PC-9 (cell line): ENCODE data around the gene PHC2. TPM values are rescaled to one million over a fixed set of nuclear protein-coding genes. Genes with fewer than 3 reads are reported as not detected.

Experiments
- BruUV-seq: library from RNA; stranded (reverse); fragments of 400-500 nt; replicated peaks from 2 replicates; lab custom pipeline; 2021; lab: Mats Ljungman, UMichigan
- CTCF ChIA-PET: fragments of 300-600 bp; sonication (Branson Sonifier 250); formaldehyde crosslinking; loops from one replicate; lab custom pipeline; 2022; ENCODE audit warnings: antibody characterized with exemption; lab: Charles Lee
- POLR2A ChIA-PET: fragments of 300-600 bp; sonication (Branson Sonifier 250); formaldehyde crosslinking; loops from one replicate; lab custom pipeline; 2022; ENCODE audit warnings: antibody characterized with exemption; ENCODE audit not compliant: unreplicated experiment; lab: Charles Lee
- DNase-seq, 2 experiments: peaks; one replicate each; pipeline versions ENCODE4 v3.0.0 to v3.0.0-alpha.2; 2015 to 2022; ENCODE audit warnings: mixed read lengths in 1 of 2
- H2AFZ ChIP-seq: fragments of 200-600 bp; sonication (generic); 2 replicates; pipeline ENCODE4 v1.8.1; 2017; ENCODE audit warnings: antibody characterized with exemption
- H3F3A ChIP-seq: fragments of 200-600 bp; sonication (generic); 2 replicates; pipeline ENCODE4 v1.8.1; 2017; ENCODE audit warnings: antibody characterized with exemption, mild to moderate bottlenecking, low read depth; ENCODE audit not compliant: insufficient read depth
- H3K27ac ChIP-seq: fragments of 200-600 bp; sonication (generic); 2 replicates; pipeline ENCODE4 v1.6.1; 2016; ENCODE audit warnings: mixed run types
- H3K27me3 ChIP-seq: fragments of 200-600 bp; sonication (generic); 2 replicates; pipeline ENCODE4 v1.6.1; 2016; ENCODE audit warnings: low read depth, mixed run types; ENCODE audit not compliant: insufficient read depth
- H3K36me3 ChIP-seq: fragments of 200-600 bp; sonication (generic); 2 replicates; pipeline ENCODE4 v1.6.1; 2016; ENCODE audit warnings: low read depth, mixed run types
- H3K4me1 ChIP-seq: fragments of 200-600 bp; sonication (generic); replicated peaks from 2 replicates; pipeline ENCODE4 v1.6.1; 2016; ENCODE audit warnings: mixed run types; ENCODE audit not compliant: insufficient read depth
- H3K4me2 ChIP-seq: fragments of 200-600 bp; sonication (generic); 2 replicates; pipeline ENCODE4 v1.6.1; 2017; ENCODE audit warnings: mixed run types
- H3K4me3 ChIP-seq: fragments of 200-600 bp; sonication (generic); 2 replicates; pipeline ENCODE4 v1.6.1; 2016; ENCODE audit warnings: mixed run types
- H3K79me2 ChIP-seq: fragments of 200-600 bp; sonication (generic); 2 replicates; pipeline ENCODE4 v1.6.1; 2017; ENCODE audit warnings: low read depth, mixed run types
- H3K9me2 ChIP-seq: fragments of 200-600 bp; sonication (generic); 2 replicates; pipeline ENCODE4 v1.8.1; 2017; ENCODE audit warnings: mild to moderate bottlenecking; ENCODE audit not compliant: insufficient read depth
- H3K9me3 ChIP-seq: fragments of 200-600 bp; sonication (generic); 2 replicates; pipeline ENCODE4 v1.8.1; 2016; ENCODE audit warnings: low read depth; ENCODE audit not compliant: insufficient read depth
- H4K20me1 ChIP-seq: fragments of 200-600 bp; sonication (generic); 2 replicates; pipeline ENCODE4 v1.8.1; 2017; ENCODE audit not compliant: insufficient read depth
- CTCF ChIP-seq: fragments of 200-600 bp; sonication (generic); conservative IDR thresholded peaks from 2 replicates; pipeline ENCODE4 v1.6.1; 2017; ENCODE audit warnings: mixed run types, antibody characterized with exemption, mild to moderate bottlenecking, moderate library complexity
- EZH2 ChIP-seq: fragments of 200-600 bp; sonication (generic); IDR thresholded peaks from 2 replicates; pipeline ENCODE4 v1.8.0; 2017; ENCODE audit warnings: antibody characterized with exemption, low read depth
- intact Hi-C: fragments of 100-400 bp; cut with micrococcal nuclease; formaldehyde crosslinking; loops from one replicate; pipeline ENCODE4 v1.10.0; 2022; ENCODE audit not compliant: unreplicated experiment
- total RNA-seq: library from RNA; stranded (reverse); gene quantifications from 2 replicates; pipeline ENCODE4 v1.2.3, GENCODE V29; 2021

The PHC2 gene
- total RNA-seq, 1 experiment from 2014 or later: 48.1 TPM

DNA sequence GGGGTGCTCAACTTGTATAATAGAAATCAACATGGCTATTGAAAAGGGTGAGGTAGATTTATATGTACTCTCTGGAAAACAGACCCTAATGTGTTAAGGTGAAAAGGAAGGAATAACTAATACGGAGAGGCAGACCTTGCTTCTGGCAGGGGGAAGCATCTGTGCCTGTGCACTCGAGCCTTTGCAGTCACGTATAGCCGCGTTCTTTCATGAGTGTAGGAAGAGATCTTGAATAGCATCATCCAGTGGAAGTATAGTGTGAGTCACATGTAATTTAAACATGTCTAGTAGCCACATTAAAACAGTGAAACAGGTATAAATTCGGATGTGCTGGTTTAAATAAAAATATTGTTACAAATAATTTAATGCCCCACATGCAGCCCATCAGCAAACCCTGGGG, 112.9 kb downstream of the PHC2 start:
- Histone ChIP-seq H4K20me1 (no peaks in the 10 kb centered on the region; the same call in 1 of the 2 replicates), H3K4me1 (no peaks in the 10 kb centered on the region), H3K9me2 (no peaks in the 10 kb centered on the region), H3K4me2 (no peak overlapping the region), H3K4me3 (no peak overlapping the region), H3K79me2 (no peaks in the 10 kb centered on the region), H3K36me3 (no peaks in the 10 kb centered on the region), H3K27me3 (no peaks in the 10 kb centered on the region), H3F3A (peaks cover 19% of the 10 kb centered on the region; the same call in 1 of the 2 replicates), H3K27ac (no peak overlapping the region), H2AFZ (no peak overlapping the region), H3K9me3 (no peaks in the 10 kb centered on the region)
- ChIA-PET POLR2A (no interaction called here), CTCF (no interaction called here)
- no TSS peak for BruUV-seq
- intact Hi-C loops: no loop called here
- no peak for DNase-seq
- TF ChIP-seq EZH2: no peak
- TF ChIP-seq CTCF: no peak

DNA sequence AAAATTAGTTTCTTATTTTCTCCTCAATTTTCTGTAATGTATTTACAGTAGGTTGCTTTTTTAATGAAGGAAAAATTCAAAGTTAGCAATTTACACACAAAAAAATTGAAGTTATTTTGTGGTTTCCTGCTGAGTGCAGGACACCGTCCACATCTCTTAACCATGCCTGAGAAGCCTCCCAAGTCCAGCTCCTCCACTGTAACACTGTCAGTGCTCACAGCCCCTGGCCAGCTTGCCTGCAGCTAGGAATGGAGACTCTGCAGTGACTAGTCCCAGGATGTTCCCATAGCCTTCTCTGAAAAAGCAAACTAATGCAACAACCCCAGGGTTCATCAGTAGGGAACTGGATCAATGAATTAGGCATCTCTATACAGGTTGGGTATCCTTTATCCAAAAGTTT, 113.5 kb downstream of the PHC2 start:
- no peak overlapping the region for H3K27ac ChIP-seq
- H3K27me3 ChIP-seq: no peaks in the 10 kb centered on the region
- H2AFZ ChIP-seq: no peak overlapping the region
- H3K4me2 ChIP-seq: no peak overlapping the region
- no peaks in the 10 kb centered on the region for H3K36me3 ChIP-seq
- H3K9me3 ChIP-seq: no peaks in the 10 kb centered on the region
- H3K9me2 ChIP-seq: no peaks in the 10 kb centered on the region
- ChIA-PET POLR2A (no interaction called here), CTCF (no interaction called here)
- no TSS peak for BruUV-seq
- H3K4me3 ChIP-seq: no peak overlapping the region
- no peaks in the 10 kb centered on the region; the same call in 1 of the 2 replicates for H4K20me1 ChIP-seq
- H3K79me2 ChIP-seq: no peaks in the 10 kb centered on the region
- TF ChIP-seq CTCF (no peak), EZH2 (no peak)
- no peaks in the 10 kb centered on the region for H3K4me1 ChIP-seq
- no peak for DNase-seq
- H3F3A ChIP-seq: peaks cover 13% of the 10 kb centered on the region; the same call in 1 of the 2 replicates
- intact Hi-C loops: no loop called here

- POLR2A ChIA-PET: no interaction called here
- Histone ChIP-seq H3K4me1 (no peaks in the 10 kb centered on the region), H3K27ac (no peak overlapping the region), H2AFZ (no peak overlapping the region), H3K9me3 (no peaks in the 10 kb centered on the region), H3K4me2 (no peak overlapping the region), H3K79me2 (no peaks in the 10 kb centered on the region), H3K27me3 (no peaks in the 10 kb centered on the region), H3F3A (peaks cover 7% of the 10 kb centered on the region; the same call in 1 of the 2 replicates), H3K9me2 (no peaks in the 10 kb centered on the region), H3K4me3 (no peak overlapping the region), H3K36me3 (no peaks in the 10 kb centered on the region), H4K20me1 (no peaks in the 10 kb centered on the region; the same call in 1 of the 2 replicates)
- CTCF ChIA-PET: no interaction called here
- BruUV-seq: no TSS peak
- DNase-seq: no peak
- intact Hi-C loops: no loop called here
- TF ChIP-seq CTCF (no peak), EZH2 (no peak)
Measured at GRCh38 chr1:33316601-33317000, 114.3 kb downstream of the PHC2 start.
